Measurements from ENCODE around the gene THSD4.

GRCh38 chr15:71779073-71779797 is 664.0 kb downstream of the THSD4 start:
- TF ChIP-seq CTCF (conservative IDR thresholded peaks at IDR 0.05; ENCODE audit: low read length) (no peak), EZH2phosphoT487 (IDR thresholded peaks at IDR 0.05; ENCODE audit: borderline replicate concordance) (no peak)

All from Loucy (cell line).